HFFc6 (cell line): ENCODE results near the gene RPS8. TPM values are rescaled to one million over a fixed set of nuclear protein-coding genes. Genes with fewer than 3 reads are reported as not detected.

Experiments
- DNase-seq: peaks from one replicate; pipeline ENCODE4 v3.0.0-alpha.2; 2018
- H3K27ac Mint-ChIP-seq: 2 replicates; pipeline ENCODE4 v1.8.0; 2020; ENCODE audit warnings: mild to moderate bottlenecking, mixed read lengths
- H3K27me3 Mint-ChIP-seq: 2 replicates; pipeline ENCODE4 v1.8.0; 2021; ENCODE audit warnings: mild to moderate bottlenecking, moderate library complexity, mixed read lengths; ENCODE audit not compliant: insufficient read depth
- H3K36me3 Mint-ChIP-seq: 2 replicates; pipeline ENCODE4 v1.8.0; 2021; ENCODE audit warnings: low read depth, mixed read lengths
- H3K4me1 Mint-ChIP-seq: 2 replicates; pipeline ENCODE4 v1.8.0; 2020; ENCODE audit warnings: low read depth, mixed read lengths
- H3K4me3 Mint-ChIP-seq: 2 replicates; pipeline ENCODE4 v1.8.0; 2020; ENCODE audit warnings: mild to moderate bottlenecking, moderate library complexity, mixed read lengths
- H3K9me3 Mint-ChIP-seq: 2 replicates; pipeline ENCODE4 v1.8.0; 2020; ENCODE audit warnings: mild to moderate bottlenecking, mixed read lengths
- CTCF ChIP-seq: fragments of 200-600 bp; sonication (generic); IDR thresholded peaks from 2 replicates; pipeline ENCODE4 v1.5.0; 2021; ENCODE audit warnings: antibody characterized with exemption, mild to moderate bottlenecking
- total RNA-seq, 6 experiments: library from RNA; stranded (reverse); fragmentation: NEBNext Ultra II Directional; extraction: Animal tissue kit (Norgen Biotek cat#: 25700); gene quantifications; 2 replicates in 1 of 6; 3 replicates in 5 of 6; pipeline ENCODE4 v1.2.3, GENCODE V29; 2021

Gene RPS8
- total RNA-seq, 6 experiments from 2014 or later, result 1,518 to 1,745 (median 1,633) TPM

DNA sequence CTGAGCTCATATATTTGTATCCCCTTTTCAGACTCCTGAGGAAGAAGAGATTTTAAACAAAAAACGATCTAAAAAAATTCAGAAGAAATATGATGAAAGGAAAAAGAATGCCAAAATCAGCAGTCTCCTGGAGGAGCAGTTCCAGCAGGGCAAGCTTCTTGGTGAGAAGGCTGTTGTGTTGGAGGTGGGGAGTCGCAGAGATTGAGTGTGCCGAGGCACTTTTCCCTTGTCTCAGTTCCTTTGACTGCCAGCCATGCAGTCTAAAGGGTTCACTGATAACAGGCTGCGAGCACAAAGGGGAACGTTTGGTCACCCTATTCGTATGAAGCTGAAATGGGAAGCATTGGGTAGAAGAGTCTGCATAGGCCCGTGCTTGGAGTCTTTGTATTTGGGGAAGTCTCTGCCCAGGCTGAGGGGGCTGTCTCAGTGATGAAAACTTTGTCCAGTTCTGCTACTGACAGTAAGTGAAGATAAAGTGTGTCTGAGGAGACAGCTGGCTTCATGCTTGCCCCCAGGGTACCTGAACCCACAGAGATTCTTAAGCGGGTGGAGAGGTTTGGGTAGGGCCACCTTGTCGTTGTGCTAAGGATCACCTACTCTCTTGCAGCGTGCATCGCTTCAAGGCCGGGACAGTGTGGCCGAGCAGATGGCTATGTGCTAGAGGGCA, 2.8 kb downstream of the RPS8 start:
- Mint-ChIP-seq H3K27me3 (peaks cover 9% of the 10 kb centered on the region), H3K4me3 (peak overlapping the region; percentile 93), H3K9me3 (no peaks in the 10 kb centered on the region), H3K4me1 (peaks cover 38% of the 10 kb centered on the region), H3K27ac (peak overlapping the region; percentile 73), H3K36me3 (peaks cover 62% of the 10 kb centered on the region)
- TF ChIP-seq CTCF, result no peak
- DNase-seq, result no peak

DNA sequence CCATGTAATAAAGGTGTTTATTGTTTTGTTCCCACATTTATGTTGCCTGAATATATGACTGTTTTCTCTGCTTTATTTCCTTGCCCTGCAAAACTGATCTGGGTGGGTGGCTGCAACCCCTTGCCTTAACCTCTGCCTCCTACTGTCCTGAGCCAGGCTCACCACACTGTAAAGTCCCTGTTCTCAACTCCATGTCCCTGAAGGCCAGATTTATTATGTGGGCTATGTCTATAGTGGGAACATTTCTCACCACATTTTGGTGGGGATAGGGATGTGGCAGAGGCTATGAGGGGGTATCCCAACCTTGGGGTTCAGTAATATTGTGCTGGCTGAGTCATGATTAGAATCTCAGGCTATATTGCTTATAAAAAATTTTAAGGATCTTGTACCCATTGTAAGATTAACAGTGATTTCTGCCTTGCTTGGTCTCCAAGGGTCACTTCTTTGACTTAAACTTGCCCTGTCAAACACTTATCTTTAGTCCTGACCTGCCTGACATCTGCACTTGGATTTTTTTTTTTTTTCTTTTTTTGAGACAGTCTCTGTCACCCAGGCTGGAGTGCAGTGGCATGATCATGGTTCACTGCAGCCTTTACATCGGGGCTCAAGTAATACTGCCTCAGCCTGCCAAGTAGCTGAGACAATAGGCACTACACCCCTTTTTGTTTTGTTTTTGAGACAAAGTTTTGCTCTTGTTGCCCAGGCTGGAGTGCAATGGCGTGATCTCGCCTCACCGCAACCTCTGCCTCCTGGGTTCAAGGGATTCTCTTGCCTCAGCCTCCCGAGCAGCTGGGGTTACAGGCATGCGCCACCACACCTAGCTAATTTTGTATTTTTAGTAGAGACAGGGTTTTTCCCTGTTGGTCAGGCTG, 3.6 kb downstream of the RPS8 start:
- no peak for DNase-seq
- TF ChIP-seq CTCF, result no peak
- Mint-ChIP-seq H3K36me3 (peaks cover 66% of the 10 kb centered on the region), H3K4me1 (peaks cover 46% of the 10 kb centered on the region), H3K4me3 (peak overlapping the region; percentile 93), H3K27me3 (peaks cover 8% of the 10 kb centered on the region), H3K27ac (peak overlapping the region; percentile 73), H3K9me3 (no peaks in the 10 kb centered on the region)

DNA sequence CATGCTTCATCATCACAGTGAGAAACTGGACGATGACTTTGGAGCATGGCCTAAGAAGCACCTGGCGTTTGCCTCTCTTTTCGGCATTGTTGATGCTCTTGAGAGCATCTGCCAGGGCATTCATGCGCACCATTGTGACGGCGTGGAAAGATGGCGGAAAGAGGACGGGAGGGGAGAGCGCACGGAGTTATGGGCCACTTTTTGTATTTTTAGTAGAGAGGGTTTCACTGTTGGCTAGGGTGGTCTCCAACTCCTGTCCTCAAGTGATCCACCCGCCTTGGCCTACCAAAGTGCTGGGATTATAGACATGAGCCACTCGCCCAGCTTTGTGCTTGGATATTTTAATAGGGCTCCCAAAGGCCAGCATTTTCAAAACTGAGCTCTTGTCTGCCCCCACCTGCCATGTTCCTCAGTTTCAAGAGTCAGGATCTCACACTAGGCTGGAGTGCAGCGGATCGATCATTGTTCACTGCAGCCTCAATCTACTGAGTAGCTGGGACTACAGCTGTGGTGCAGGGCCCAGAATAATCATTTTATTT, 5.3 kb downstream of the RPS8 start:
- TF ChIP-seq CTCF, result no peak
- Mint-ChIP-seq H3K4me1 (peaks cover 46% of the 10 kb centered on the region), H3K27me3 (peaks cover 5% of the 10 kb centered on the region), H3K27ac (peak overlapping the region; percentile 40; the same call in 1 of the 2 replicates), H3K36me3 (peaks cover 60% of the 10 kb centered on the region), H3K4me3 (peak overlapping the region; percentile 51; the same call in 1 of the 2 replicates), H3K9me3 (no peaks in the 10 kb centered on the region)
- no peak for DNase-seq

- Mint-ChIP-seq H3K36me3 (peaks cover 32% of the 10 kb centered on the region), H3K4me3 (peak overlapping the region; percentile 43; the same call in 1 of the 2 replicates), H3K9me3 (no peaks in the 10 kb centered on the region), H3K4me1 (peaks cover 32% of the 10 kb centered on the region), H3K27me3 (peaks cover under 1% of the 10 kb centered on the region), H3K27ac (no peak overlapping the region)
- no peak for DNase-seq
- no peak for TF ChIP-seq CTCF
These were observed 8.4 kb downstream of the RPS8 start for GRCh38 chr1:44783697-44784093.

GRCh38 chr1:44784094-44785028, 9.0 kb downstream of the RPS8 start:
- Mint-ChIP-seq H3K27ac (no peak overlapping the region), H3K27me3 (no peaks in the 10 kb centered on the region; the same call in none of the 2 replicates), H3K9me3 (no peaks in the 10 kb centered on the region), H3K36me3 (peaks cover 26% of the 10 kb centered on the region), H3K4me1 (peaks cover 27% of the 10 kb centered on the region), H3K4me3 (peak overlapping the region; percentile 43; the same call in 1 of the 2 replicates)
- peak; percentile 32 for TF ChIP-seq CTCF
- no peak for DNase-seq
